GDM1 (cell line): Measurements from ENCODE around the gene MCUB.
"Not testable (repeated sequence)": the region's sequence is repeated elsewhere in the genome, so short reads cannot be mapped to it uniquely, and the experiment has no call there.

Experiments
- DNase-seq: peaks from one replicate; lab custom pipeline; 2025; lab: John Stamatoyannopoulos, UW

MCUB gene

GRCh38 chr4:109578846-109579245 is 18.8 kb downstream of the MCUB start:
- no peak for DNase-seq

- DNase-seq: not testable (repeated sequence)
Measured at GRCh38 chr4:109579997-109580396, 20.0 kb downstream of the MCUB start.

- DNase-seq: no peak
Measured at GRCh38 chr4:109588176-109588575, 28.1 kb downstream of the MCUB start.

GRCh38 chr4:109589119-109589518 is 29.1 kb downstream of the MCUB start:
- no peak for DNase-seq

GRCh38 chr4:109589605-109590004 is 29.6 kb downstream of the MCUB start:
- DNase-seq: no peak

- DNase-seq: no peak
Measured at GRCh38 chr4:109590905-109591304, 30.9 kb downstream of the MCUB start.

- no peak for DNase-seq
Measured at GRCh38 chr4:109592367-109592766, 32.3 kb downstream of the MCUB start.

- DNase-seq: not testable (repeated sequence)
Measured at GRCh38 chr4:109595123-109595522, 35.1 kb downstream of the MCUB start.

GRCh38 chr4:109596420-109597085 is 36.5 kb downstream of the MCUB start:
- DNase-seq: not testable (repeated sequence)

GRCh38 chr4:109599046-109599652 is 39.1 kb downstream of the MCUB start:
- DNase-seq: no peak

GRCh38 chr4:109600431-109600830 is 40.4 kb downstream of the MCUB start:
- no peak for DNase-seq

GRCh38 chr4:109601336-109601735 is 41.3 kb downstream of the MCUB start:
- DNase-seq: no peak

- DNase-seq: no peak
Measured at GRCh38 chr4:109607976-109608375, 47.9 kb downstream of the MCUB start.

- DNase-seq: no peak
Measured at GRCh38 chr4:109608879-109609278, 48.8 kb downstream of the MCUB start.

GRCh38 chr4:109609431-109609830 is 49.4 kb downstream of the MCUB start:
- no peak for DNase-seq

GRCh38 chr4:109610489-109610888 is 50.4 kb downstream of the MCUB start:
- no peak for DNase-seq

GRCh38 chr4:109611045-109611646 is 51.1 kb downstream of the MCUB start:
- no peak for DNase-seq

GRCh38 chr4:109614015-109614414 is 54.0 kb downstream of the MCUB start:
- DNase-seq: no peak

GRCh38 chr4:109614466-109614865 is 54.4 kb downstream of the MCUB start:
- no peak for DNase-seq

- DNase-seq: no peak
Measured at GRCh38 chr4:109615742-109616141, 55.7 kb downstream of the MCUB start.

GRCh38 chr4:109616243-109616642 is 56.2 kb downstream of the MCUB start:
- no peak for DNase-seq

- DNase-seq: no peak
Measured at GRCh38 chr4:109622626-109623025, 62.6 kb downstream of the MCUB start.

GRCh38 chr4:109624536-109624935 is 64.5 kb downstream of the MCUB start:
- DNase-seq: no peak

GRCh38 chr4:109627361-109627760 is 67.3 kb downstream of the MCUB start:
- no peak for DNase-seq
